Common myeloid progenitor, CD34-positive (primary cell): Measurements from ENCODE around the gene ERI3.

Source experiments
- CTCF ChIA-PET: fragments of 350-600 bp; sonication (Branson Sonifier 250); formaldehyde crosslinking; loops from one replicate; lab custom pipeline; 2021; ENCODE audit warnings: antibody characterized with exemption; lab: Charles Lee
- POLR2A ChIA-PET: fragments of 350-600 bp; sonication (Branson Sonifier 250); formaldehyde crosslinking; loops from one replicate; lab custom pipeline; 2021; ENCODE audit warnings: antibody characterized with exemption; lab: Charles Lee
- DNase-seq, 3 donors: peaks; one replicate each; pipeline versions ENCODE4 v3.0.0 to v3.0.0-alpha.2; 2013
- H3K27ac ChIP-seq, 2 experiments: 1 replicate in 1 of 2; 2 replicates in 1 of 2; pipeline ENCODE4 v1.7.0; 2013; ENCODE audit warnings: inconsistent platforms in 2 of 2, low read length in 2 of 2, mild to moderate bottlenecking in 2 of 2, low read depth in 1 of 2, moderate library complexity in 1 of 2; ENCODE audit not compliant: severe bottlenecking in 2 of 2, insufficient read depth in 1 of 2, poor library complexity in 1 of 2
- H3K27me3 ChIP-seq, 5 experiments: replicated peaks in 2 of 5; 1 replicate in 3 of 5; 2 replicates in 2 of 5; pipeline versions ENCODE4 v1.6.1 to v1.7.0; 2013; ENCODE audit warnings: low read length in 4 of 5, mild to moderate bottlenecking in 2 of 5, moderate library complexity in 2 of 5, inconsistent platforms in 1 of 5; ENCODE audit not compliant: insufficient read depth in 5 of 5, control insufficient read depth in 4 of 5
- H3K36me3 ChIP-seq, 4 experiments: 1 replicate in 2 of 4; 2 replicates in 2 of 4; pipeline versions ENCODE4 v1.6.1 to v1.7.0; 2013; ENCODE audit warnings: low read length in 3 of 4, control low read depth in 1 of 4, mild to moderate bottlenecking in 1 of 4; ENCODE audit not compliant: control insufficient read depth in 4 of 4, insufficient read depth in 4 of 4
- H3K4me1 ChIP-seq, 4 experiments: 1 replicate in 3 of 4; 2 replicates in 1 of 4; pipeline versions ENCODE4 v1.6.1 to v1.7.1; 2013; ENCODE audit warnings: low read length in 3 of 4, mild to moderate bottlenecking in 3 of 4, control low read depth in 1 of 4, inconsistent platforms in 1 of 4, moderate library complexity in 1 of 4; ENCODE audit not compliant: control insufficient read depth in 4 of 4, insufficient read depth in 4 of 4; ENCODE audit errors: control extremely low read depth in 1 of 4
- H3K4me3 ChIP-seq, 7 experiments: 1 replicate in 4 of 7; 2 replicates in 3 of 7; pipeline versions ENCODE4 v1.5.1 to v1.7.0; 2013; ENCODE audit warnings: mild to moderate bottlenecking in 7 of 7, low read length in 6 of 7, moderate library complexity in 6 of 7, inconsistent platforms in 2 of 7, low read depth in 2 of 7, control low read depth in 1 of 7; ENCODE audit not compliant: insufficient read depth in 4 of 7, control insufficient read depth in 1 of 7; ENCODE audit errors: extremely low read depth in 1 of 7
- H3K9me3 ChIP-seq, 5 experiments: 1 replicate in 4 of 5; 2 replicates in 1 of 5; pipeline versions ENCODE4 v1.6.1 to v1.7.1; 2013; ENCODE audit warnings: low read length in 4 of 5, mild to moderate bottlenecking in 2 of 5, inconsistent platforms in 1 of 5, low read depth in 1 of 5, moderate library complexity in 1 of 5; ENCODE audit not compliant: control insufficient read depth in 4 of 5, insufficient read depth in 2 of 5; ENCODE audit errors: control extremely low read depth in 1 of 5
- WGBS: methylation state at CpG from one replicate; pipeline ENCODE4 v1.1.5; 2013; ENCODE audit not compliant: insufficient coverage; 5-methylcytosine and 5-hydroxymethylcytosine counted together

ERI3 gene

GRCh38 chr1:44310006-44310405 is 45.1 kb downstream of the ERI3 start:
- Histone ChIP-seq H3K27me3 (no peaks in the 10 kb centered on the region), H3K9me3 (no peaks in the 10 kb centered on the region), H3K4me3 (no peak overlapping the region), H3K27ac (no peak overlapping the region), H3K36me3 (peaks cover 7 to 67% (median 38%) of the 10 kb centered on the region in 4 experiments), H3K4me1 (peaks cover 4 to 21% (median 17%) of the 10 kb centered on the region in 4 experiments)
- ChIA-PET POLR2A (no interaction called here), CTCF (interaction anchor here (1.2 kb wide), 1 partner anchor 93 kb away, joined by 3 read pairs; no protein-coding TSS in a partner anchor)
- peak in 2 of 3 donors; percentile 24 to 26 for DNase-seq
- WGBS: 10% methylated on average over 1 of the region's 3 CpGs

- peaks cover 11 to 60% (median 36%) of the 10 kb centered on the region in 4 experiments for H3K36me3 ChIP-seq
- 20% methylated on average over 9 of the region's 12 CpGs for WGBS
- H3K27me3 ChIP-seq: no peaks in the 10 kb centered on the region
- H3K4me3 ChIP-seq: peak overlapping the region in 3 of 7 experiments; percentile 4 to 39 (median 9)
- no peaks in the 10 kb centered on the region for H3K9me3 ChIP-seq
- peak overlapping the region in 1 of 2 experiments; percentile 44 for H3K27ac ChIP-seq
- H3K4me1 ChIP-seq: peaks cover 8 to 28% (median 24%) of the 10 kb centered on the region in 4 experiments
- CTCF ChIA-PET: interaction anchor here (0.7 to 2.0 kb wide), 7 partner anchors 9 to 39 kb away, joined by 3 to 7 read pairs (median 4); no protein-coding TSS in a partner anchor
- POLR2A ChIA-PET: interaction anchor here (1.0 kb wide), 1 partner anchor 10 kb away, joined by 3 read pairs; no protein-coding TSS in a partner anchor
- DNase-seq: peak; percentile 17 to 82 (median 80)
Observed at GRCh38 chr1:44305962-44306422, 49.1 kb downstream of the ERI3 start.

GRCh38 chr1:44303532-44303931 is 51.5 kb downstream of the ERI3 start:
- ChIA-PET CTCF (no interaction called here), POLR2A (no interaction called here)
- 100% methylated on average over 1 of the region's 1 CpG for WGBS
- Histone ChIP-seq H3K27ac (no peak overlapping the region), H3K4me3 (no peak overlapping the region), H3K36me3 (peaks cover 8 to 67% (median 33%) of the 10 kb centered on the region in 4 experiments), H3K4me1 (peaks cover 8 to 27% (median 23%) of the 10 kb centered on the region in 4 experiments), H3K9me3 (no peaks in the 10 kb centered on the region), H3K27me3 (no peaks in the 10 kb centered on the region)
- DNase-seq: no peak

- ChIA-PET POLR2A (no interaction called here), CTCF (no interaction called here)
- WGBS: 33% methylated on average over 1 of the region's 6 CpGs
- DNase-seq: peak in 2 of 3 donors; percentile 49 to 53
- H3K4me3 ChIP-seq: no peak overlapping the region
- H3K4me1 ChIP-seq: peaks cover 8 to 27% (median 23%) of the 10 kb centered on the region in 4 experiments
- H3K36me3 ChIP-seq: peaks cover 8 to 62% (median 30%) of the 10 kb centered on the region in 4 experiments
- no peaks in the 10 kb centered on the region for H3K27me3 ChIP-seq
- no peak overlapping the region for H3K27ac ChIP-seq
- no peaks in the 10 kb centered on the region for H3K9me3 ChIP-seq
Observed at GRCh38 chr1:44302541-44302940, 52.5 kb downstream of the ERI3 start.

GRCh38 chr1:44301442-44301841 is 53.6 kb downstream of the ERI3 start:
- no peaks in the 10 kb centered on the region for H3K27me3 ChIP-seq
- H3K4me3 ChIP-seq: no peak overlapping the region
- 100% methylated on average over 2 of the region's 5 CpGs for WGBS
- no peaks in the 10 kb centered on the region for H3K9me3 ChIP-seq
- no peak for DNase-seq
- peaks cover 8 to 22% (median 21%) of the 10 kb centered on the region in 4 experiments for H3K4me1 ChIP-seq
- H3K36me3 ChIP-seq: peaks cover 6 to 62% (median 27%) of the 10 kb centered on the region in 4 experiments
- ChIA-PET POLR2A (no interaction called here), CTCF (interaction anchor here (0.8 kb wide), 1 partner anchor 86 kb away, joined by 3 read pairs; no protein-coding TSS in a partner anchor)
- H3K27ac ChIP-seq: no peak overlapping the region

- Histone ChIP-seq H3K4me1 (peaks cover 8 to 16% (median 15%) of the 10 kb centered on the region in 4 experiments), H3K36me3 (peaks cover 6 to 63% (median 29%) of the 10 kb centered on the region in 4 experiments), H3K27me3 (no peaks in the 10 kb centered on the region), H3K4me3 (no peak overlapping the region), H3K9me3 (no peaks in the 10 kb centered on the region), H3K27ac (no peak overlapping the region)
- DNase-seq: no peak
- WGBS: 82% methylated on average over 7 of the region's 7 CpGs
- POLR2A ChIA-PET: no interaction called here
- CTCF ChIA-PET: interaction anchor here (0.7 to 0.8 kb wide), 2 partner anchors 11 to 85 kb away, joined by 3 to 4 read pairs; no protein-coding TSS in a partner anchor
Observed at GRCh38 chr1:44300852-44301251, 54.2 kb downstream of the ERI3 start.

- DNase-seq: no peak
- Histone ChIP-seq H3K27me3 (no peaks in the 10 kb centered on the region), H3K36me3 (peaks cover 2 to 71% (median 39%) of the 10 kb centered on the region in 4 experiments), H3K4me3 (no peak overlapping the region), H3K9me3 (no peaks in the 10 kb centered on the region), H3K27ac (no peak overlapping the region), H3K4me1 (no peaks in the 10 kb centered on the region)
- WGBS: 100% methylated on average over 2 of the region's 2 CpGs
- CTCF ChIA-PET: no interaction called here
- POLR2A ChIA-PET: no interaction called here
Observed at GRCh38 chr1:44297695-44298400, 57.2 kb downstream of the ERI3 start.
